Stimulated activated CD8-positive, alpha-beta memory T cell treated with anti-CD3 and anti-CD28 coated beads, Interleukin-15, amount 100 ng/mL, for 4 hours (primary cell): ENCODE data around the gene LRCH1.
"Not testable (repeated sequence)": the region's sequence is repeated elsewhere in the genome, so short reads cannot be mapped to it uniquely, and the experiment has no call there.

ENCODE experiments used
- DNase-seq, 2 donors: peaks; one replicate each; pipeline ENCODE4 v3.0.0-alpha.2; 2020; ENCODE audit warnings: low read depth in 2 of 2

Gene LRCH1, protein sequence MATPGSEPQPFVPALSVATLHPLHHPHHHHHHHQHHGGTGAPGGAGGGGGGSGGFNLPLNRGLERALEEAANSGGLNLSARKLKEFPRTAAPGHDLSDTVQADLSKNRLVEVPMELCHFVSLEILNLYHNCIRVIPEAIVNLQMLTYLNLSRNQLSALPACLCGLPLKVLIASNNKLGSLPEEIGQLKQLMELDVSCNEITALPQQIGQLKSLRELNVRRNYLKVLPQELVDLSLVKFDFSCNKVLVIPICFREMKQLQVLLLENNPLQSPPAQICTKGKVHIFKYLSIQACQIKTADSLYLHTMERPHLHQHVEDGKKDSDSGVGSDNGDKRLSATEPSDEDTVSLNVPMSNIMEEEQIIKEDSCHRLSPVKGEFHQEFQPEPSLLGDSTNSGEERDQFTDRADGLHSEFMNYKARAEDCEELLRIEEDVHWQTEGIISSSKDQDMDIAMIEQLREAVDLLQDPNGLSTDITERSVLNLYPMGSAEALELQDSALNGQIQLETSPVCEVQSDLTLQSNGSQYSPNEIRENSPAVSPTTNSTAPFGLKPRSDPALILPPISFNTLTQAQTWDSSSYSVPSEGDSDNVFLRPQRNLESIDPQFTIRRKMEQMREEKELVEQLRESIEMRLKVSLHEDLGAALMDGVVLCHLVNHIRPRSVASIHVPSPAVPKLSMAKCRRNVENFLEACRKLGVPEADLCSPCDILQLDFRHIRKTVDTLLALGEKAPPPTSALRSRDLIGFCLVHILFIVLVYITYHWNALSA

DNA sequence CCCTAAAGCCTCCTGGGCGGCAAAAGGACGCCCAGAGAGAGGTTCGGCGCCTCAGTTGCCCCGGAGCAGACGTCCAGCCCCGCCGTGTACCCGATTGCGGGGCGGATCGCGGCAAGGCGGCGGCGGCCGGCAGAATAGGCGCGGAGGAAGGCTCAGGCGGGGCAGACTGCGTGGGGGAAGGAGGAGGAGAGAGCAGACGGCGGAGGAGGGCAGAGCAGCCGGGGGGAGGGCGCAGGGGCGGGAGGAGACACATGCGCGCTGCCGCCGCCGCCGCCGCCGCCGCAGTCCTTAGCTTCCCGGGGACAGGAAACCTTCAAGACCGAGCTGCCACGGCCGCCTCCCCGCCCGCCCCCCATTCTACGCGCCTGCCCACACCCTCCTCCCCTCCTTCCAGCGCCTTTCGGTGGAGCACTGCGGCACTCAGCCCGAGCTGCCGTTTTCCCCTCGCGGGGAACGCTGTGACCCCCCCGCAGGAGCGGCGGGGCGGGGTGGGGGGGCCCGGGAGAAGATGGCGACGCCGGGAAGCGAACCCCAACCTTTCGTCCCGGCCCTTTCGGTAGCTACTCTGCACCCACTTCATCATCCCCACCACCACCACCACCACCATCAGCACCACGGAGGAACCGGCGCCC, at the start of gene LRCH1:
TSS of gene LRCH1 (plus strand) at position 282 of the 632 bp plus-strand sequence. CDS start at position 509, 227 bp downstream.
- DNase-seq: peak; percentile 79 to 80

DNA sequence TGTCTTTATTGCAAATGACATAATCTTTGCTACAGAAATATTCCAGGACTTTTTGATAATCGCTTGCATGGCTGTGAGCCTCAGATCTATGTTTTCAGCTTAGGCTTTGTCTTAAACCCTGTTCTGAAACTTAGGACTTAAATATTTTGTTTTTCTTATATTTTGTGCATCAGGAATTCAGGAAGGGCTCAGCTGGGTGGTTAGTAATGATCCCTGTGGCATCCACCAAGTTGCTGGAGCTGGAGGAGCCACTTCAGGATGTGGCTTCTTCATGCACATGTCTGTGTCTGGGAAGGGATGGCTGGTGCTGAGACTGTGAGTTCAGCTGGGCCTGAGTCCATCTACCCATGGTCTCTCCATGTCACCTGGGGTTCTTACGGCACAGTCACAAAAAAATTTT, 48.9 kb upstream of the LRCH1 start:
- DNase-seq: no peak

DNA sequence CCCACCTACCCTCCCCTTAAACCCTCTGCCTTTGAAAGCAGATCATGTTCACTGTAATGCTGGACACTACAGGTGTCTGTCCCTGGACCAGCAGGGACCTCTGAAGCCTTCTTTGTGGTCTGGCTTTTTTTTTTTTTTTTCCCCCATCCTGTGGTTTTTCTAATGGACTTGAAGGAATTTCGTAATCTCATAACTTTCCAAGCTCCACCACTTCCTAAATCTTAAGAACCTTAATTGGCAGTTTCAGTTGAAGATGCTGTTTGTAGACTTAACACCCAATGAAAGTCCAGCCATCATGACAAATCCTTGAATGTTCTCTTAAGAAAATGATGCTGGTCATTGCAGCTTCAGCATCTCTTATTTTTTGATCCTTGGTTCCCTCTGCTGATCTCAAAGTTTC, 45.0 kb upstream of the LRCH1 start:
- no peak for DNase-seq

DNA sequence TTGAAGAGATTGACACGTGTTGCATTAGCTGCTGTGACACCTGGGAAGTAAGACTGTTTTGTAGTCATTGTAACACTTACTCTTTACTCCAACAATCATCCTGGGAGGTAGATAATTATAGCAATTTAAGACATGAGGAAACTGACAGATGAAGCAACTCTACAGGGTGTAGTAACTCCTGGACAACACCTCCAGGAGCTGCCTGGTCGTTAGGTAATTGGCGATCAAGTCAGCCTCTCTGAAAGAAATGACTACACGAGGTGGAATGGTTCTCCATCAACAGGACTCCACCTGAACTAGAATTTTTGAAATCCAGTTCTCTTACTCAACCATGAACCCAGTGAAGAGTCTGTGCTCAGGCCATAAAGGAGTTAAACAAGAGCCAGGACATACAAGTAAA, 43.0 kb upstream of the LRCH1 start:
- DNase-seq: no peak

DNA sequence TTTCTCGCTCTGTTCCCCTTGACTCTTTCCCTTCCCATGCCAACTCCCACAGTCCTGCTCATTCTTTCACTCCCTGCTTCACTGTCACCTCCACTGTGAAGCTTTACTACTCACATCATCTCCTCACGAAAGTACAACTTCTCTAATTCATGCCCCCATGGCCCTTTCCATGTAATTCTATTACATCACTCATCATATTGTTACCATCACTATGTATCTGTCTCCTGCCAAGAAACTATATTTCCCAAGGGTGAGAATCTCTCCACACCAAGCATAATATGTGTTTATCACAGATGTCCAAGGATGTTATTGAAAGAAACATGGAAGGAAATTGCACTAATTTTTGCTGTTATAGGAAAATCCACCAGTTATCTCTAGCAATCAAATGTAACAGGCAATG, 37.2 kb upstream of the LRCH1 start:
- no peak for DNase-seq

DNA sequence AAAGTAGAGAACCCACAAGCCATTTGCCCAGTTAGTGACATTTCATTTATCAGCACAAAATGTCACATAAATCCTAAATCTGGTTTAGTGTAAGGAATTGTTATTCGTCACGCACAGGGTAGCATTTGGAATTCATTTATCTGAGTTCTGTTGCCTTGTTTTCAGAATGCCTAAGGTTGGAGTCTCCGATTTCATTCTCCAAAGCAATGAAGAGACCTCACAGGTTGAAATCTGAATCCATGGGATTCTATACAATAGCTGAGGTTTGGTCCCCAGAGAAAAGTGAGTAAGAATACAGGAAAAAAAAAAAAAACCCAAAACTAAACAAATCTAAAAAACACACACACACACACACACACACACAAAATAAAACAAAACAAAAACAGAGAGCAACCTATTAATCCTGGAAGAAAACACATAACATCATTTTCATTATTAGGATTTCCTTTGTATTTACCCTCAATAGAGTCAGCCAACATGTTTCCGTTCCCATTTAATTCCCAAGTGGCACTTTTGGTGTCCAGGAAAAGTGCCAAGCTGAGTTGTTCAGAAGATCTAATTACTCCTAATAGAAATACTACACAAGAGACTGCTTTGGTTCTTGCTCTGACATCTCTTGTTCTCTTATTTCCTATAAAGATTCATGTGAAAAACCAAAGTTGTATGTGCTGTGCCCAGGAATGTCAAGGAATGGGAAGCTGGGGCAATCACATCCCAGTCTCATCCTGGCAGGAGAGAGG, 36.2 kb upstream of the LRCH1 start:
- DNase-seq: no peak

DNA sequence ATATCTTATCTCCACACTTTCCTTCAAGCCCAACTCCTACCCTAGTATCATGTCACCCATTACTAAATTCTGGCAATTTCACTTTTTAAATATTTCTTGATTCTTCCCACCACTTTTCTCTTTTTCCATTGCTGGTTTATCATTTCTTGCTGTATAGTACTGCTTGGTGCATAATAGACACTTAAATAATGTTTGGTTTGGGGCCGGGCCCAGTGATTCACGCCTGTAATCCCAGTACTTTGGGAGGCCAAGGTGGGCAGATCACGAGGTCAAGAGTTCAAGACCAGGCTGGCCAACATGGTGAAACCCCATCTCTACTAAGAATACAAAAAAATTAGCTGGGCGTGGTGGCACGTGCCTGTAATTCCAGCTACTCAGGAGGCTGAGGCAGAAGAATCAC, 35.2 kb upstream of the LRCH1 start:
- DNase-seq: not testable (repeated sequence)

DNA sequence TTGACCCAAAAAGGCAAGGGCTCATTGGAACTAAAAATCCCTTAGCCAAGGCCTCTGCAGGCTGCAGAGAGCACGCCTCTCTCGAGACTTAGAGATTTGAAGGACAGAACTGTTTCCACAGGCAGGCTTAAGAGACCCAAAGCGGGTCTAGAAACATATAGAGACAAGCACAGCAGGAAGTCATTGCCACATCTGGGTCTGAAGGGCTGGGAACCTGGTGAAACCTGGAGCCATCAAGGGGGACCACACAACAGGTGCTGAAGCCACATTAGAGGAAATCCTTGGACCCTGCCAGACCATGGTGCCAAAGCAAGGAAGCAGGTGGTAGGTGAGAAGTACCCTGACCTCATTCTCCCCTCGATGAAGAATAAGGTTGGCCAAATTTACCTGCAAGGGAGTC, 33.8 kb upstream of the LRCH1 start:
- no peak for DNase-seq

DNA sequence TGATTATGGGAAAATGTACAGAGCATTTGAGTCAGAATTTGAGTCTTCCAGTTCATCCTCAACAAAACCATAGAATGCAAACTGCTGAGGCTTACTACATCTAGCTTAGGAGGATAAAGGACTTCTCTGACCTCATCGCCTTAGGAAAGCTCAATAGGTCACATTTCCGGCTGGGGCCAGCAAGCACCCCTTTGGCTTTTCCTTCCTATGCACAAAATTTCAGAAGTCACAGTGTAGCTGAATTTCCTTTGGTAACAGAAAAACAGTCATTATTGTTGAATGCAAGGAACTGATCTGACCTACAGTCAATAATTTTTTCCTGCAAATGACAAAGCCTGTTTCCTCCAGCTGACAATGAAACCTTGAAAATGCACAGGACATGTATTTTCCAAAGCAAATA, 32.8 kb upstream of the LRCH1 start:
- DNase-seq: no peak

DNA sequence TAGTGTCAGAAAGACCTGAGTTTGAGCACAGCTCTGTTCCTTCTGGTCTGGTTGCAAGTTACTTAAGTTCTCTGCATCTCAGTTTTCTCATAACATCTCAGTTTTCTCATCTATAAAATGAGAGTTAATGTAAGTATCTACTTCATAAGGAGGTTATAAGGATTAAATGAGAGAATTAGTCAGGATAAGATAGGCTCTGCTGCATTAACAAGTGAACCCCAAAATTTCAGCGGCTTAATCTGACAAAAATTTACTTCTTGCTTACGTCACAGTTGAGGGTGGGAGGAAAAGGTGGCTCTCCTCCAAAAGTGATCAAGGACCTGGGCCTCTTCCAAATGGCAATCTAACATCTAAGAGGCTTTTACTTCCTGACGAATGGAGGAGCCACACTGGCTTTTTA, 31.5 kb upstream of the LRCH1 start:
- no peak for DNase-seq

DNA sequence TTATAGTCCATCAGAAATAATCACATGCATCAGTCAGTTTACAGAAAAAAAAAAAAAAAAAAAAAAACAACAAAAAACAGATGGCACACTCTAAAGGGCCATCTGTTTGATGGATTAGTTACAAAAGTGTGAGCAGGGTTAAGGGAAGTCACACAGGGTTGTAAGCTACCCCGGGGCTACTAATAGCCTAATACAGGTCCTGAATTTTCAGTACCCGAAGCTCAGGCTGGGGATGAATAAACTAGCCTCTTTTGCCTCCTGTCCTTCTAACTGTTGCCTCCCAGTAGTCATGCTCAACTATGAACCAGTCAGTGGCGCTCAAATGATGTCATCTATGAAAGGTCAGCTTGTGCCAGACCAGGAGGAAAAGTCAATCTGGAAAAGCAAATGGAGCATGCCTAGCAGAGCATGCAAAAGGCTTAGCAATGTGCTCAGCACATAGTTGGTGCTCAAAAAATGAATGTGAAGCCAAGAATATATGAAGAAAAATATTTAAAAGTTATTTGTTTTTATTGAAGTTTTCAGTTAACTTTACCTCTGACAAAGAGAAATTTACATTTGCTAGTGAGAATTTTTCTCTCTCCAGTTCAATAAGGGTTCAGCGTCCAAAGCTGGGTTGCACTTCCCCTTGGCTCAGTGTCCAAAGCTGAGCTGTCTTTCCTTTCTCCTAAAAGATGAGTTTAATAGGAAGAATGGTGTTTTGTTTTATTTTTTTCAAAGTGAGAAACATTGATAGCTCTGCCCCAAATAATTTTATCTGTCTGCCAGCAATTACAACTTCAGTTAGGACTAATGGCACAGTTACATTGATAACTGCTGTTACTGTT, 30.8 kb upstream of the LRCH1 start:
- no peak for DNase-seq

DNA sequence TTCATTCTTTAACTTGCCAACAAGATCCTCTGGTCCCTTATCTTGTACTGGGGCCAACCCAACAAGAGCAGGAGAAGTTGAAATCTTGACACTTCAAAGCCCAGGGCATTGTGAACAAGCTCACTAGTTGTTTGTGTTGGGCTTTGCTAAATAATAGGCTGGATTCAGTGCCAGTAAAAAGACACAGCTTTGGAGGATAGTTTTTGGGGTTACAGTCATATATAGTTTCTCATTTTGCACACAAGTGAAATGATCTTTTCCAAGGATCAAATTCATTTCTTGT, 30.3 kb upstream of the LRCH1 start:
- DNase-seq: no peak

DNA sequence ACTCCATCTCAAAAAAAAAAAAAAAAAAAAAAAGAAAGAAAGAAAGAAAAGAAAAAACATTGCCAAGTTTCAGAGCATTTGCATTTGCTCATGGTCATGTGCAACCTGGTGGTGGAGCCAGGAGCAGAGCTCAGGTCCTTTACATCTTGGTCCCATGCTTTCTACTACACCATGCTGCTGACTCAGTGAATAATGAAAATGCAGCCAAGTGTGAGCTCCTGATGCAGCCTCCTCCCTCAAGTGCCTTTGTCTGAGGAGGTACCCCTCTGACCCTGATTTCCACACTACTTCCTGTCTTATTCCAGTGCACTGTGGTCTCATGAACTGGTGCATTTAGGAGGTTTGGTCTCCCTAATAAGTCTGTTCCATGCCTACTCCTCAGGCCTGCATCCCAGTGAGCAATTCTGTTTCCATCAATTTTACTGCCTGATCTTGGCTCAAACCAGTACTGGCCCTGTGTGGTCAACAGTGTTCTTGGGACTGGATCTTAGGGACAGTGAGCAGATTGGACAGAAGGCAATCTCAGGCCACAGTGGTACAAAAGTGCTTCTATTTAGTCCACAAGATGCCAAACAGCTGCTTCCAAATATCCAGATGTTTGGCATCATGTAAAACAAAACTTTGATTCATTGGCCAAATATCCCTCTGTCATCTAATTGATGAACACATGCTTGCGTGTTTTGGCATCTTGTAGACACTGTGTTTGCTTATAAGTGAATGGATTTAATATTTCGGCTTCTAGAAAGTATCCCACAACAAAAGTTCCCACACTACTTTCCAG, 28.8 kb upstream of the LRCH1 start:
- no peak for DNase-seq

DNA sequence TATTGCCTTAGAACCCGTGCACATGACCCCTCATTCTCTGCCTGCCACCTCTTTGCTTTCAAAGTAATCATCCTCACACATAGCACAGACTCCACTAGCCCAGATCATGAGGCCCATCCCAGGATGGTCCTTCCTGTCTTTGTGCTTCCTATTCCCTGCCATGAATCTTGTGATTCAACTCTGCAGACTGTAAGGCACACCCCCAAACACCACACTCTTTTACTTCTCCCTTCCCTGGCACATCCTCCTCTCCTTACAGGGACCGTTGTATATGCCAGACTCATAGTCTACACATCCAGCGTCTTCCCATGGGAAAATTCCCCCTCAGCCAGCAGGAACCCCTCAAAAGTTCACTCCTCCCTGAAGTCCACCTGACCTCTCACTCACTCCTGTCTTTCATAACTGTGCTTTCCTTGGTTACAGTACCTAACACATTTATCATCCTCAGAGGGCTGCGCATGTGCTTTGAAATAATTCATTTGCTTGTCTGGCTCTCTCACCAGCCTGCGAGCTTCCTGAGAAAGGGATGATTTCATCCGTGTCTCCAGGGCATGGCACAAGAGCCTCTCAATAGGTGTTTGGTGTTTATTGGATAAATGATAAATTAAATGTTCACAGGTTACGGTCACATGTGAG, 26.8 kb upstream of the LRCH1 start:
- DNase-seq: no peak

DNA sequence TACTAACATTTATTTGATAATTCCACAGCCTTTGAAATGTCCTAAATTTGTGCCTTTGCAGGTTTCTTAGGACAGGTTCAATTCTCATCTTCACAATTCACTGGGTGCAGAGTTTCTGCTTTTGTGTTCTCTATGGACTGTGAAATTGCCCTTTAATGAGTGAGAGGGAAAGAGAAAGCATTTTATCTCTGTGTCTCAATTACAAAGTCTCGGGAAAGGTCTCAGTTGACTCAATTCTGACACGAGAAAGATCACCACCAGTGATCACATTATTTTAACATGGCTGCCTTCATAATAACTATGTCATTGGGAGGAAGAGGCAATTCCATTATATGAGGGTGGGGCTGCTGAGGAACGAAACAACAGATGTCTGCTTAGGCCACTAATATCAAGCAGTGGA, 26.2 kb upstream of the LRCH1 start:
- DNase-seq: no peak

DNA sequence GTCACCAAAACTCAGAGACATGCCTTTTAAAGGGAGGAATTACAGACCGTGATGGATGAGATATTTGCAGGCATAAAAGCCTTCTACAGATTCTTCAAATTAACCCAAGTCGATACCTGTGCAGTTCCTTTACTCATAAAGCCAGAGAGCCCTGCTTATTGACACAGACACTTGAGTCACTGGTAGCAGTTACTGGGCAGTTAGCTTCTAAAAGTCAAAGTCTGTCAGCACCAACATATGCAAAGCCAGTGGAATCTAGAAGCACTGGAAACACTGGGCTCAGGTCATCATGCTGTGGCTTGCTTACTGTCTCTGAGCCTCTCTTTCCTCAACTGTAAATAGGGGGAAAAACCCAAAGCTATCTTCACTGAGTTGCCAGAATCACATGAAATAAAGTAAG, 25.7 kb upstream of the LRCH1 start:
- DNase-seq: no peak

DNA sequence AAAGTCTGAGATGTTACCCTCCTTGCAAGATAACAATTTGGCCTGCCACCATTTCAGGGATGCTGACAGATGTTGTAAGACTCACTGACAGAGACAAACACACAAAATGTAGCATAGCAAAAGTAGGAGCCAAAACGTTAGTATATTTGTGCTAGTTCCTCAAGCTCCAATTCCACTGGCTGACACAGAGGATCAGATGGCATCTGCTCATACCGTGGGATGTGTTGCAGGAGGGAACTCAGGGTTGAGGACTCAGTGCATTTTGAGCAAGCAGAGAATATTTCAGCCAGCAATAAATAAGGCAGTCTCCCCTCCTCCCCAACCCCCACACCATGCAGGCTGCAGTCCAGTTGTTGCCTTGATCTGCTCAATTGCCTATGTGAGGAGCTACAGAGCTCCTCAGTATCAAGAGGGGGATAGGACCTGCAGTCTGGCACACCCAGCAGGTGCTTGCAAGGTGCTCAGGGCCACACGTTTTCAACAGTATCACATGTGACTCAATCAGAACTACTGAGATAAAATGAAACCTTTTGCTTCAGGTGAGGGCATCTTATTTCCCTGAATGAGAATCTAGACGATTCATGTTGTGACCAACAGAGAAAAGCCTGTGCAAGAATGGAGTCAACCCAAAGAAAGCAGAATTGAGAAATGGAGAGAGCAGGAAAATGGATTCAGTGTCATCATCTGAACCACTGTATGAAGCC, 23.6 kb upstream of the LRCH1 start:
- no peak for DNase-seq

DNA sequence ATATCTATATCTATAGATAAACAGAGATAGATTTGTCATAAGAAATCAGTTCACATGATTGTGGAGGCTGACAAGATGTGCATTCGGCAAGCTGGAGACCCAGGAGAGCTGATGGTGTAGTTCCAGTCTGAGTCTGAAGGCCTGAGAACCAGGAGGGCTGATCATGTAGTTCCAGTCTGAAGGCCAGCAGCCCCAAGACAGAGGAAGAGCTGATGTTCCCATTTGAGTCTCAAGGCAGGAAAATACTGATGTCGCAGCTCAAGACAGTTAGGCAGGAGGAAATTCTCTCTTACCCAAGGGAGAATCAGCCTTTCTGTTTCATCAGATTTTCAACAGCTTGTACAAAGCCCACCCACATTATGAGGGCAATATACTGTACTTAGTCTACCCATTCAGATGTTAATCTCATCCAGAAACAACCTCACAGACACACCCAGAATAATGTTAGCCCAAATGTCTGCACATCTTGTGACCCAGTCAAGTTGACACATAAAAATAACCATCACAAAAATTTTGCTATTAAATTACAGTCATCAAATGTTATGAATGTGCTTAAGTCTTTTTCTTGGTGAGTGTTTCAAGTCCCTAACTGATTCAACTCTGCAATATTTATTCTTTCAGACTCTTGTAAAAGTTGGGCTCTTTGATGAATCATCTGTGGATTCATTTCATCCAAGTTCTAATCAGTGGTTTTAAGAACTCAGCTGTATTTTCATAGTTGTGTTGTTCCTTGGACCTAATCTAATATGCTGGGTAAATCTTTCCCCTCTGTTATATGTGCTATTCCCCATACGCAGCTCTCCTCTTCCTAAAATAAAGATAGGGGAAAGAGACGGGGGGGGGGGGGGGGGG, 22.7 kb upstream of the LRCH1 start:
- DNase-seq: no peak

DNA sequence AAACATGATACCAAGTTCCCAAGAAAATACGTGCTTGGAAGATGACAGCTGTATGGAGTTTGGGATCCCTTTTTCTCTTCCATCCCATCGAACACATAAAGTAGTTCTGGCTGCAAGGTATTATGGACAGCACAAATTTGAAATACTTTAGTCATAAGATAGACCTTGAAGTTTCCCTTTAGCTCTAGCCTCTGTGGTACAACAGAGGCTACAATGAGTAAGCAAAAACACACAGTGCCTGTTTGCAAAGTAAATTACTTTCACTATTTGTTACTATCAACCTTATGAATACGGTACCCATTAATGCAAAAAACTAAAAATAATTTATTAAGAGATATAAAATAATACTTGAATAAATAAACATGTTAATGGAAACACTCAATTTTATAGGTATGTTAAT, 21.0 kb upstream of the LRCH1 start:
- no peak for DNase-seq
